Measurements from ENCODE around the gene ST7. TPM values are rescaled to one million over a fixed set of nuclear protein-coding genes. Genes with fewer than 3 reads are reported as not detected.

The ST7 gene
- total RNA-seq, 4 donors from 2014 or later: 13.5 to 24.9 (median 18.6) TPM

- Histone ChIP-seq H3K27ac (no peak overlapping the region), H3K36me3 (no peaks in the 10 kb centered on the region), H3K27me3 (no peaks in the 10 kb centered on the region), H3K9me3 (no peaks in the 10 kb centered on the region), H3K4me3 (no peak overlapping the region), H3K4me1 (peaks cover 0 to 6% (median 0%) of the 10 kb centered on the region in 4 donors)
- 63 to 75% methylated on average over 1 of the region's 1 CpG for WGBS, 2 donors
- TF ChIP-seq CTCF (IDR thresholded peaks at IDR 0.05): no peak
- TF ChIP-seq EP300 (IDR thresholded peaks at IDR 0.05): no peak
- TF ChIP-seq POLR2A (IDR thresholded peaks at IDR 0.05): no peak
- DNase-seq (ENCODE audit: low spot score in 2 of 2): no peak
Observed at GRCh38 chr7:117004899-117005298, 51.6 kb downstream of the ST7 start.

GRCh38 chr7:117005449-117005848, 52.1 kb downstream of the ST7 start:
- peaks cover 0 to 12% (median 0%) of the 10 kb centered on the region in 4 donors for H3K4me1 ChIP-seq
- 86 to 90% methylated on average over 2 of the region's 2 CpGs for WGBS, 2 donors
- no peak overlapping the region for H3K27ac ChIP-seq
- no peak overlapping the region for H3K4me3 ChIP-seq
- H3K36me3 ChIP-seq: no peaks in the 10 kb centered on the region
- no peaks in the 10 kb centered on the region for H3K27me3 ChIP-seq
- H3K9me3 ChIP-seq: no peaks in the 10 kb centered on the region
- DNase-seq (ENCODE audit: low spot score in 2 of 2): no peak
- TF ChIP-seq CTCF (IDR thresholded peaks at IDR 0.05) (no peak), EP300 (IDR thresholded peaks at IDR 0.05) (no peak), POLR2A (IDR thresholded peaks at IDR 0.05) (no peak)

GRCh38 chr7:117006907-117007684, 53.8 kb downstream of the ST7 start:
- DNase-seq (ENCODE audit: low spot score in 2 of 2): no peak
- peaks cover 0 to 17% (median 0%) of the 10 kb centered on the region in 4 donors for H3K4me1 ChIP-seq
- no peaks in the 10 kb centered on the region for H3K36me3 ChIP-seq
- H3K4me3 ChIP-seq: no peak overlapping the region
- no peak overlapping the region for H3K27ac ChIP-seq
- 92 to 93% methylated on average over 5 of the region's 5 CpGs for WGBS, 2 donors
- H3K9me3 ChIP-seq: no peaks in the 10 kb centered on the region
- H3K27me3 ChIP-seq: no peaks in the 10 kb centered on the region
- TF ChIP-seq EP300 (IDR thresholded peaks at IDR 0.05) (no peak), POLR2A (IDR thresholded peaks at IDR 0.05) (no peak), CTCF (IDR thresholded peaks at IDR 0.05) (no peak)

- Histone ChIP-seq H3K27me3 (no peaks in the 10 kb centered on the region), H3K9me3 (no peaks in the 10 kb centered on the region), H3K4me1 (peaks cover 0 to 17% (median 0%) of the 10 kb centered on the region in 4 donors), H3K36me3 (no peaks in the 10 kb centered on the region), H3K27ac (no peak overlapping the region), H3K4me3 (no peak overlapping the region)
- DNase-seq (ENCODE audit: low spot score in 2 of 2): no peak
- WGBS, 2 donors: 87 to 93% methylated on average over 3 of the region's 3 CpGs
- TF ChIP-seq EP300 (IDR thresholded peaks at IDR 0.05): no peak
- no peak for TF ChIP-seq CTCF (IDR thresholded peaks at IDR 0.05)
- no peak for TF ChIP-seq POLR2A (IDR thresholded peaks at IDR 0.05)
Observed at GRCh38 chr7:117008118-117008885, 55.0 kb downstream of the ST7 start.

Data from tibial nerve (tissue), 4 donors.